Activated CD4-positive, alpha-beta T cell treated with anti-CD3 and anti-CD28 coated beads, Interleukin-2, amount 50 U/mL, for 4 hours (primary cell): ENCODE data around the gene PDGFRB.

Experiments used
- DNase-seq, 2 experiments: peaks; one replicate each; pipeline ENCODE4 v3.0.0-alpha.2; 2020

Gene PDGFRB

DNA sequence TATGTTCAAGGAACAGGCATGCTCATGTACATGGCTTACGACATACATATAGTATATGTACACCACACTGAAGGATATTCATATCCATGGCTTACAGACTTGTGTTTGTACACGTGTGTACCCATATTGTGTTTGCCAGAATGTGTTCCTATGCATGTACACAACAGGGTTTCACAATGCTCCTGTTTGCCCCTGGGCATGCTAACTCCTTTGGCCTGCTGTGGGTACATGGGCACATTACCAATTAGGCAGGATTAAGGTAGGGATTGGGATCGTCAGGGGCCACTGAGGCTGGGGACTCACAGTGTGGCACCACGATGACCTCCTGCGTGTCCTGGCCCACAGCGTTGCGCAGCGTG is 26.2 kb downstream of the PDGFRB start:
- no peak for DNase-seq

DNA sequence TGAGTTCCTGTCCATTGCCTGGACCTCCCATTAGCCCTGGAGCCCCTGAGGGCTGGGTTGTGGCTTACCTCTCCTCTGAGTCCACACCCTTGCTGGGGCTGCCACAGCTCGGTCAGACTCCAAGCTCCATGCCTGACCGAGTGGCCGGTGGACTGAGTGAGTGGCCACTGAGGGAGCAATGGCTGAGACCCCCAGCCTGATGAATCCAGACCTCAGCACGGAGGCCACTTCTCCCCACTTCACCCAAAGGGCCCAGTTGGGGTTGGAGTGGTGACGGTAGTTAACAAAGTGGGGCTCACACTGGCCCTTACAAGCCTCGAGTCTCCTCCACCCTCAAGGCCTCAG is 28.8 kb downstream of the PDGFRB start:
- no peak for DNase-seq

DNA sequence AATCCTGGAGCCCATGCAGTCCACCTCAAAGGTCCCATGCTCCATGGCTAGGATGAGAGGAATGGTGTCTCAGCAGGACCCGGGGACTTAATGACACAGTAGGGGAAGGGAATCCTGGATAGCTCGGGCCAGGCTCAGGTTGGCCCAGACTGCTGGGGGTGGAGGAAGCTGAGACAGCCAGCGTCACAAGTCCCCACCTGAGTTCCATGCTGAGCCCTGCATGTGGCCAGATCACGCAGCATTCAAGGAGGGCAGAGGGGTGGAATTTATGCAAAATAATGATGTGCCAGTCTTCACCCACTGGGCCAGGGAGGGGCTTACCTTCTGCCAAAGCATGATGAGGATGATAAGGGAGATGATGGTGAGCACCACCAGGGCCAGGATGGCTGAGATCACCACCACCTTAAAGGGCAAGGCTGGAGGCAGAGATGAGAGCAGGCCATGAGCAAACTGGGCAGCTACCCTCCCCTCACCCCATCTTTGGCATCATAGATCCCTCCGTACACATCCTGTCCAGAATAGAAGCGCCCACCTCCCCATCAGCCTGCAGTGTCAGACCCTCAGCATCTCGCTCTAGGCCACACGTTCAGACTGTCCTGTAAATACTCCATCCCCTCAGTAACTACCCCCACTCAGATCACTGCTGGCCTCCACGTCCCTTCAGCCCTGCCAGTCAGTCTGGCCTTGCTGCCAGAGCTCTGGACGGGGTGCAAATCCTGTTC is 29.3 kb downstream of the PDGFRB start:
- no peak for DNase-seq

DNA sequence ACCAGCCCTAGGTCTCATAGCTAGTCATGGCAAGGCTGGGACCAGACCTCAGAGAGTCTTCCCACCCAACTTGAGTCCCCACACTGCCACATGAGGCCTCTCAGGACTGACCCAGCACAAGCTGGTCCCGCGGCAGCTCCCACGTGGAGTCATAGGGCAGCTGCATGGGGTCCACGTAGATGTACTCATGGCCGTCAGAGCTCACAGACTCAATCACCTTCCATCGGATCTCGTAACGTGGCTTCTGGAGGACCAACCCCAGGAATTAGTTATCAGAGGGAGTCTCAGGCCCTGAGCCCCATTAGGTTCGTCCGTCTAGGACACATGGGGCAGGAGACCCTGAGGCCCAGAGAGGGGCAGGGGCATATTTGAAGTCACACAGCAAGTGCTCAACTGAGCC is 30.3 kb downstream of the PDGFRB start:
- DNase-seq = no peak

DNA sequence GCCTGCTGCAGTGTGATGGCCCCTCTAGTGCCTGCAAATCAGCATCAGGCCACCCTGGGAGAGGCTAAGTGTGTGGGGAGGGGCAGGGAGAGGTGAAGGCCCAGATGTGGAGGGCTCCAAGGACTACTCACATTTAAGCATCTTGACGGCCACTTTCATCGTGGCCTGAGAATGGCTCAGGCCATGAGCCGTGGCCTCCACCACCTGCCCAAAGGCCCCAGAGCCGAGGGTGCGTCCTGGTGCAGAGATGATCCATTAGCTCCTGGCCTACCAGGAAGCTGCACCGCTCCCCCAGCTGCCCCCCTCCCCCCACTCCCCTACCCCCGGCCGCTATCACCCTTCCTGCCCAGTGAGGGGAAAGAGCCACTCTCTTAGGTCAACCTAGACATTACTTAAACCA is 31.0 kb downstream of the PDGFRB start:
- no peak for DNase-seq

DNA sequence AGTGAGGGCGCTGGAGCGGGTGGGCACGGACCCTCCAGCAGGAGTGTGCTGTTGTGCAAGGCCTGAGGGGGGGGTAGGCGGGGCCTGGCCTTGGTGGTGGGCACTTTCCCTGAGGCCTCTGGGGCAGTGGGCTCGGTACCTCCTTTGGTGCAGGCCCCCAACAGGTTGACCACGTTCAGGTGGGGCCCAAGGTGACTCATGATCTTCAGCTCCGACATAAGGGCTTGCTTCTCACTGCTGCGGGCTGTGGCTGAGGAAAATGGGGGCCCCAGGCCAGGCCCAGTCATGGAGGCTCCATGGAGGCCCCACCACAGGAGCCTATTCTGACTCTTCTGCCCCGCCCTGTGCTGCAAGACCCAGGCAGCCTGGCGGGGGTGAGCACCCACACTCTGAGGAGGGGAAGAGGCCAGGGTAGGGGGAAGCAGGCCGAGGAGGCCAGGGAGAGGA is 31.5 kb downstream of the PDGFRB start:
- no peak for DNase-seq

DNA sequence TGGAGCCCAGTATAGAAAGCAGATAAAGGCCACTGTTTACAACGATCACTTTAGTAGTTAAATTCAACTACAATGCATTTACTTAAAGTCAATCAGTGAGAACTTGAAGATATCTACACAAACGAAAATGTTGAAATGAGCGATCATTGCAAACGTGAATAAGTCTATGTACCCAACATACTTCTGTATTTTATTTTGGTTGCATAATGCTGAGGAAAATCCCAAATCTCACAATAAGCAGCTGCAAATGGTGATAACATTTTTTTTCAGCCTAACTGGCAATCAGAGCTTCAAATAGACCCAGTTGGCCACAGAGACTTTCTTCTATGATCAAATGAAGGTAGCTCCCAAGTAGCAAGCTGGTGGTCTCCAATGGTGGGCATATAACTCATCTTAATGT is 32.1 kb downstream of the PDGFRB start:
- DNase-seq = no peak

DNA sequence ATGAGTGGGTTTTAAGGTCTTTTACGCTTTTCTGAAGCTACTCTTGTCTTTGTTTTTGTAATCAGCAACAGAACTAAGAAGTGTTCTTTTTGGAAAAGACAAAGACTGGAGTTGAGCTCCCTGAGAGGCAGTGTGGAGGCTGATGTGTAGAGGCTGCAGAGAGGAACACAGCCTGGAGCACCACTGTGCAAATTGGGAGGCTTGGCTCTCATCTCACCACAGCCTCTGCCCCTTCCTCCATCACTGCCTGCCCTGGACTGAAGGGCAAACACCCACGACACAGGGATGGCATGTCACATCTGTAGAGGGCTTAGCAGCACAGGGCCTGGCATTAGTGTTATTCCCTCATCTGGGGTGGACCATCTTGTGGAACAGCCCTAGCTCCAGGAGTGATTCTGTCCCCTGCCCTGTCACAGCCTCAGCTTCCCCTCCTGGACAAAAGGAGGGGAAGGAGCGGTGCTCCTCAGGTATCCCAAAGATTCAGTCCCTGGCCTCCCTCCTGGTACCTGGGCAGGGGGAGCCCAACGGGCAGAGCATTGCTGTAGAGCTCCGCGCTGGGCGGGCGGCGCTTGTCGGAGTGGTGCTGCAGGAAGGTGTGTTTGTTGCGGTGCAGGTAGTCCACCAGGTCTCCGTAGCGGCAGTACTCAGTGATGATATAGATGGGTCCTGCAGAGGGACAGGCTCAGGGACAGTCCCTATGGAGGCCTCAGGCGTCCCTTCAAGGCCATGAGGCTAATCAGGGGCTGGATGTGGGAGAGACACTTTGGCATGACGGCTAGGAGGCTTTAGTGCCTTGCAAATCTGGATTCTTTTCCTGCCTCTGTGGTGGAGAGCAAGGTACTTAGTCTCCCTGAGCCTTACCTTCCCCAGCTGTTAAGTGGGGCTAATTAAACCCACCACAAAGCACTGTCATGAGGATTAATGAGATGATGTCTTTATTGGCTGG is 32.8 kb downstream of the PDGFRB start:
- no peak for DNase-seq

DNA sequence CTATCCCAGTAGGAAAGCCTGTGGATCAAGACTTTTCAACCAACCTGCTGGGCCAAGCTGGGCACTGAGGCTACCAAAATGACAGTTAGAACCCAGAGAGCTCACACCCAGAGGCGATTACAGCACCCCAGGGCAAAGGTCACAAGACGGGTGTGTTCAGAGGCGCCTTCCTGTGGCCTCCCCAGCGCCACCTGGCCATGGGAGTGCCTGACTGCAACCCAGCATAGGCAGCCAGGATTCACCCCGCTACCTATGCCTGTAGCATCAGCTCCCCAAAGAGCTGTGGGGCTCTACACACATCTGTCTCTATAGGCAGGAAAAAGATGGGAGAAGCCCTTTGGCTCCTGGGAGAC is 33.5 kb downstream of the PDGFRB start:
- no peak for DNase-seq

DNA sequence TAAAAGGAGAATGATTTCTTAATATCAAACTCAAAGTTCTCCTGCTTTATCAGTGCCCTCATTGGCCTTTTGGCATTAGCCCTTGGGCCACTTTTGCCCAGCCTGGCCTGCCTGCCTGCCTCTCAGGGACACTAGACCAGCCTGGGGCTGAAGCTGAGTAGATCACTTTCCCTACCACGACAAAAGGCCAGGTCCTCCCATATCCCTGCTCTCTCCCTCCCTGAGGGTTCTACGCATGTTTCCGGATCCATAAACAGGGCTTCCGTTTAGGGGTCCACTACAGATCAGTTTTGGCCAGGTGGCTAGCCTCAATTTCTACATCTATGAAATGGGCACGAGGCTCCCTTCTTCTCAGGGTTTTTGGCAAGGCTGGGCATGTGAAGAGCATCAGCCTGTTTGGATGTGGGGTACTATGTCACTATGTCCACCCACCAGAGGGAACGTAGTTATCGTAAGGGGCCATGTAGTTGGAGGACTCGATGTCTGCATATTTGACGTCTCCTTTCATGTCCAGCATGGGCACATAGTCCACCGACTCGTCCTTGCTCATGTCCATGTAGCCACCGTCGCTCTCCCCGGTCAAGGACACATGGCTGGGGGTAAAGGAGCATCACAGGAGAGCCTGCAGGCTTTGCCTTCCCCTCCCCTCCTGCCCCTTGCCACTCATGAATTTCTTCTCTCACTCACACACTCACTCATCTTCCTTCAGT is 34.0 kb downstream of the PDGFRB start:
- no peak for DNase-seq

DNA sequence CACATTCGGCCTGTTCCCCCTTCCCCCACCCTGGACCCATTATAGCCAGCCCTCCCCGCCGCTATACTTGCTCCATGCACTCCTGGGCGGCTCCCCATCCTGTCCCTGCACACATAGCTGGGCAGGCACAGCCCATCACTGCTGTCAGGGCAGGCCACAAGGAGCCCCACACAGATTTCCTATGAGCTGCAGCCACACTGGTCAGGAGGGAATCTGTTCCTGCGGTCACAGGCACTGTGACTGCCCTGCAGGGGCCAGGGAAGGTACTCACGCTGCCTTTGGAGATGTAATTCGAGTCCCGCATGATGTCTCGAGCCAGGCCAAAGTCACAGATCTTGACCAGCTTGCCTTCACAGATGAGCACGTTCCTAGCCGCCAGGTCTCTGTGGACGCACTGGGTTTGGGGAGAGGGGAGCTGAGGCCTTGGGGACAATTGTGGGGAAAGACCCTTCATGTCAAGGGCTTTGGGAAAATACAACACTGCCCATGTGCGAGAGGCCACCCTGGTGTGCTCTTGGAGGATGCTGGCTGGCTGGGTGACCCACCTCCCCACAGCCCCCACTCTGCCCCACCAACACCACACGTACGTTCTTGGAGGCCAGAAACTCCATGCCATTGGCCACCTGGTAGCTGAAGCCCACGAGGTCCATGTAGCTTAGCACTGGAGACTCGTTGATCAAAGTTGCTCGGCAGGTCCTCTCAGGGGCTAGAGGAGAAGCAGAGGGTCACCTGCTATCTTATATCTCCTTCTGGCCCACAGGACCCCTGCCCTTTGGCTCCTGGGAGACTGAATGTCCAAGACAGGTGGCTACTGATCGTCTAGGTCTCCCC is 34.8 kb downstream of the PDGFRB start:
- DNase-seq = no peak

DNA sequence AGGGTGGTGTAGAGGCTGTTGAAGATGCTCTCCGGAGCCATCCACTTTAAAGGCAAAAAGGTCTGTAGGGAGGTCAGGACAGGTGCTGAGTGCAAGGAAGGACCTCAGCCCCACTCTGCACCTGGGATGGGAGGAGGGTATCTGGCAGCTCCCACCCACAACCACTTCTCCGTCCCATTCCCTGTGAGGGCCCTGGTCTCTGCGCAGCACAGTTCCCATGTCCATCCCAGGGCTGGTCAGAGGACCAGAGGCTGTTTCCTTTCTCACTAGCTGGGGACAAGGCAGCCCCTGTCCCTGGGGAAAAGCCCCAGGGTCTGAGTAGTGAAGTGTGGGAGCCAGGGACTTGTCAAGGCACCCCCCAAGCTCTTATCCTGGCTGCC is 35.6 kb downstream of the PDGFRB start:
- no peak for DNase-seq

DNA sequence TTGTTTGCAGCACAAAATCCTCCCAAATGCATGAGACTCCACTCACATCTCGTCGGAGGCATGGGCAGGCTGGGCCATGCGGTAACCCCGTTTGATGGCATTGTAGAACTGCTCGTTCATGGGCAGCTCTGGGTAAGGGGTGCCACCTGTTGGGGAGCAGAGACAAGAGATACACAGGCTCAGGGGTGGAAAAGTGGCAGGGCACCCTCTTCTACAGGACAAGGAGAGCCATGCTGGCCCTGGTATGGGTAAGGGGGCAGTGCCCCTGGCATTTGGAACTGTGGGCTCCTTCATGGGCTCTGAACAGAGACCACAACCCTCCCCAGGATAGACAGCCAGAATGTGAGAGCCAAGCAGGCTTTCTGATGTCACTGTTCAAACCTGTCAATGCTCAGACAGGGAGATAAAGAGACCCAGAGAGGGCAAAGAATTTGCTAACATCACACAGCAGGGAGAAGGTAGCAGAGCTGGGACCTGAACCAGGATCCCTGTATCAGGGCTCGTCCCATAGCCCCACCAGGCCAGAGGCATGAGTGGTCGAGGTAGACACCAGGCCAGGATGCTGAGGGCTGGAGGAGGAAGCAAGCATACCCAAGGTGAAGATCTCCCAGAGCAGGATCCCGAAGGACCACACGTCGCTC is 36.1 kb downstream of the PDGFRB start:
- no peak for DNase-seq

DNA sequence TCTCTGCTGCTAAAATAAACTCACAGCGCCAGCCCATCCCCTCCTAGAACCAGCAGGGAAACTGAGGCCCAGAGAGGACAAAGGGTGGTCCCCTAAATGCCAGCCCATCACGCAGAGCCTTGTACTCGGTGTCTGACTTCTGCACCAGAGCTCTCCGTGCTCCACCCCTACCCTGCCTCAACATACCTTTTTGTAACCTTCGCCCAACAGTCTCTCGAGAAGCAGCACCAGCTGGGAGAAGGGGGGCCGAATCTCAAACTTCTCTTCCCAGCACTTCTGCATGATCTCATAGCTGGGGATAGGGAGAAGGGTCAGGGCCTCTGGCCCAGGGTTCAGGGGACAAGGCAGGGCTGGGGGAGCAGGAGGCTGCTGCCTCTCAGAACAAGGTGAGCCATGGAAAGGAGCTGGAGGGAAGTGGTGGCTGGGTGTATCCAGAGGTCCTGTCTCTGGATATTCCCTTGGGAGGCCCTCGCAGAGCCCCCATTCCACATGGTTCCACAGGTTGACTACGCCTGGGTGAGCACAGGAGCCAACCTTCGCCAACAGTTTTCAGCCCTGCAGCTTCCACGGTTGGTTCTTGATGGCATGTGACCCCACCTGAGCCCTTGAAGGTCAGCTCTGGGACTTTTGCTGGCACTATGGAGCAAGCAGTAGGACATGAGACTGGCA is 37.0 kb downstream of the PDGFRB start:
- DNase-seq = no peak

DNA sequence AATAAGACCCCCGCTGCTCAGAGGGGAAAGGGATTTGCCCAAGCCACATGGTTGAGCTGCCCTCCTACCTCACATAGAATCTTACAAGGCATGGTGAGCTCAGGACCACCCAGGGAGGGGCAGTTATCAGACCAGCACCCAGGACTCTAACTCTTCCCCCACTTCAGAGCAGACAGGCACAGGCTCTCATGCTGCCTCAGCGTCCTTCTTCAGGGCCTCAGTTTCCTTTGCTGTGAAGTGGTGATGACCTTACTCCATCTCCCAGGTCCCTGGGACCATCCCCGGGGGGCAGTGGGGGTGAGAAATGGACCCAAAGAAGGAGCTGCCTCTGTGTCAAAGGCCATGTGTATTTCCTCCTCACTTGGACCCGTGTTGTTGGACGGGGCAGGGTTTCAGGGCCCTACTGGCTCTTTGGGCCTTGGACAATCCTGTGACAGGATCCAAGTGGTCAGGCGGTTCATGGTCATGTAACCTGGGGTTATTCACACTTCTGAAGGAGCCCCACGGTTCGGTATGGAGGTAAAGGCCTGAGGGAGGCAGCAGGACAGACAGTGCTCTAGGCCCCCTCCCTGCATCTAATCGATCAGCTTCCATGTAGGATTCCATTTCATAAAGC is 37.6 kb downstream of the PDGFRB start:
- DNase-seq = no peak

DNA sequence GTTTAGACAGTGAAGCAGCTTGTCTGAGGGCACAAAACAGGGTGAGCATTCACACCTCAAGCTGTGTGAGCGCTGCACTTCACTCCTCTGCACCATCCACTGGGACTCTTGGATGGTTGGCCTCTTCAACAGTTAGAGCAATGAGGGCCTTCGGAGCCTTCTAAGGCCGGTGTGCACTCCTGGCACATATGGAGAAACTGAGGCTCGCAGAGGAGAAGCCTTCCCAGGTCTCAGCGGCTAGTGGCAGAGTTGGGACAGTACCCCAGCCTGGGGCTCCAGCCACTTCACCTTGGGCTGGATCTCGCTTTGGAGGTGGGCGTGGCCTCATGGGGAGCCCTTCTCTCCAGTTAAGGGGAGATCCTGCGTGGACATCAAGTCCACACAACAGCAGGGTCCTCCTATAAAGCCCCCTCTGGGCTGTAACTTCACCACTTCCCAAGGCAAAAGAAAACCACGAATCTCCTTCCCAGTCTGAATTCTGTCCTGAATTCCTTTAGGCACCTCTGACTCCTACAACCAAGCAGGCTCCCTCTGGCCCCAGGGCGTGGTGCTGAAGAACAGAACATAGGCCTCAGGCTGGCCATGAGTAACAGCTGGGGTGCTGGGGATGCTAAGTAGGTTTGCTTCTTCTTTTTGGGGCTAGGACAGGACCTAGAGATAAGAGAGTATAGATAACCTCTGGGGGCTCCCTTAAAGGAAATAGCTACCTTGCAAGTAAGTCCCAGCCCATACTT is 38.8 kb downstream of the PDGFRB start:
- DNase-seq = no peak

DNA sequence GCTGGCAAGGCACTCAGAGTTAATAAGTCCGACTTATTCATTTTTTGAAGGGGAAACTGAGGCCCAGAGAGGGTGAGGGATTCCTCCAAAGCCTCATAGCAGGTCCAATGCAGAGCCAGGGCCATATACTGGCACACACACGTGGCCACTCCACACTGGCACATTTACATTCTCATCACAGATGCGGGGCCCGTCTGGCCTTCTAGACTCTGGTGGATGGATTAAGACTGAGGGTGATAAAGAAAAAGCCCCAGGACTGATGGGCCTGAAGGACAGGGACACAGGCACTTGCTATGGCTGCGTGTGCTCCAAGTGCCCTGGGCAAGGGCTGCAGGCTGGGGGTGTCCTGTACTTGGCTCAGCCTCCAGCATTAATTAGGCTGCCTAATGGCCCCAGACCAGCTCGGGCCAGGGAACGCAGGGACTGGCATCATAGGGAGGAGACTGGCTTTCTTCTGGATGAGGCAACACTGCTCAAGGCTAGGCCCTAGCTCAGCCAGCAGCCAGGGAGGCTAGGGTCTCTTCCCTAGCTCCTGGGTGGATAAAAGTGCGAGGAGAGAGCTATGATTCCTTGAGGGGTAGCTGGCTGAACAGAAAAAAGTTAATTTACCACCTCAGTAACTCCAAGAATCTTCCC is 40.8 kb downstream of the PDGFRB start:
- no peak for DNase-seq

DNA sequence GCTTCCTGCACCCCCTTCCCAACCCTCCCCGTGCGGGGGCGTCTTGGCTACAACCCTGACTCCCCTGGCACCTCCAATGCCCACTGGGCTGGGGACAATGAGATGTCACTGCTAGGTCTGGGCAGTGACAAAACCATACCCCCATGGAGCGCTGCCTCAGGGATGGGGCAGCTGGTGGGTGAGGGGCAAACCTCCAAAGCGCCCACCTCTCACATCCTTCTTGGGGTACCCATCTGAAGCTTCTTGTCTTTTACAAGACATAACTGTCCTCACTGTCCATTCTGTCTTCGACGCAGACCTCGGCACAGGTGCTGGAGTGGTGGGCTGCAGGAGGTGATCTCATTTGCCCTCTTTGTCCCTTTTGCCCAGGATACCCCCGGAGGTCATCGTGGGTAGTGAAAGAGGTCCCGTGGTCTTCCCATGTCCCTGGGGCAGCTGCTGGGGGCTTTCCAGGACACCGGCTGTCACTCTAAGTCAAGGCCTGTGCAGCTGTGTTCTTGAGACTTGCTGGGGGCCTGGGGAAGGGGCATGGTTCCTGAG is 41.5 kb downstream of the PDGFRB start:
- DNase-seq = no peak

DNA sequence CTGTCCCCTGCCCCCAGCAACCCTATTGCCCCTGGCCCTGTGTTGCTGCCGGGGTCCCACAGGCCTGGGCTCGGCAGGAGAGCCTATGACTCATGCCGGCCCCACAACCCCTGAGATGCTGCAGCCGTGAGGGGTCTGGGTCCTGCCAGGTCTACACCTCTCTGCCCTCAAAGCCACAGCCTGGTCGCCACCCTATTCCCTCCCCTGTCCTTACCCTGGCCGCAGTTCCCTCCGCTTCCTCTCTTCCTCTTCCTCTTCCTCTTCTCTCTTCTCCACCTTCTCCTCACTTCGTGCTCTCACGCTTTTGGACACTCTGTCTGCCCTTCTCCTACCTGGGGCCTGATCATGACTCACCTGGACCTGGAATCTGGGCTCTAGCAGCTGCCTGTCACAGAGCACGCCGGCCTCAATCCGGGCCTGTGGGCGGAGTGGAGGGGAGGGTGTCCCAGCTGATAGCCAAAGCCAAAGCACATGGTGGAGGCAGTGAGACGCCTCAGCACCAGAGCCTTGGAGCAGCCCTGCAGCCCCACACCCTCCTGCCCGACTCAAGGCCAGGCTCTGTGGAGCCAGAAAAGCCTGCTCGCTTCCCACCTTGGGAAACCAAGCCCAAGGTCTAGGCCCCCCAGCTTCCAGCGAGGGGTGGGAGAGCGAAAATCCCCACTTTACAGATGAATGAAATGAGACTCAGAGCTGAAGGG is 42.4 kb downstream of the PDGFRB start:
- DNase-seq = no peak
